Activated CD4-positive, alpha-beta memory T cell treated with anti-CD3 and anti-CD28 coated beads for 36 hours (primary cell): ENCODE results near the gene MET. TPM values are rescaled to one million over a fixed set of nuclear protein-coding genes. Genes with fewer than 3 reads are reported as not detected.

Experiments used
- CTCF ChIA-PET: fragments of 350-600 bp; sonication (Branson Sonifier 250); formaldehyde crosslinking; loops from one replicate; lab custom pipeline; 2021; ENCODE audit warnings: antibody characterized with exemption, inconsistent platforms; lab: Charles Lee
- POLR2A ChIA-PET: fragments of 350-600 bp; sonication (Branson Sonifier 250); formaldehyde crosslinking; loops from one replicate; lab custom pipeline; 2021; ENCODE audit warnings: antibody characterized with exemption; lab: Charles Lee
- DNase-seq: peaks from one replicate; pipeline ENCODE4 v3.0.0-alpha.2; 2020
- H3K27ac Mint-ChIP-seq: one replicate; pipeline ENCODE4 v1.8.0; 2021; ENCODE audit warnings: mixed read lengths
- H3K27me3 Mint-ChIP-seq: one replicate; pipeline ENCODE4 v1.8.0; 2021; ENCODE audit warnings: mixed read lengths
- H3K36me3 Mint-ChIP-seq: one replicate; pipeline ENCODE4 v1.8.0; 2021; ENCODE audit warnings: mixed read lengths
- H3K4me1 Mint-ChIP-seq: one replicate; pipeline ENCODE4 v1.8.0; 2021; ENCODE audit warnings: low read depth, mixed read lengths
- H3K4me3 Mint-ChIP-seq: one replicate; pipeline ENCODE4 v1.8.0; 2021; ENCODE audit warnings: mild to moderate bottlenecking, mixed read lengths
- H3K9me3 Mint-ChIP-seq: one replicate; pipeline ENCODE4 v1.8.0; 2021; ENCODE audit warnings: mixed read lengths
- intact Hi-C: fragments of 100-400 bp; cut with micrococcal nuclease; formaldehyde crosslinking; loops from one replicate; pipeline ENCODE4 v1.15.1; 2023
- total RNA-seq, 2 experiments: library from RNA; stranded (reverse); gene quantifications; one replicate each; pipeline ENCODE4 v1.2.3, GENCODE V29; 2021

Gene MET
- total RNA-seq, 2 experiments from 2014 or later, result 1.4 to 1.8 TPM

GRCh38 chr7:116670409-116671015, 1.5 kb upstream of the MET start:
- Mint-ChIP-seq H3K4me1 (peaks cover 8% of the 10 kb centered on the region), H3K36me3 (no peaks in the 10 kb centered on the region), H3K4me3 (no peak overlapping the region), H3K27ac (no peak overlapping the region), H3K27me3 (peaks cover 54% of the 10 kb centered on the region), H3K9me3 (no peaks in the 10 kb centered on the region)
- CTCF ChIA-PET, result interaction anchor here (1.5 kb wide), 3 partner anchors 79 to 138 kb away, joined by 6 to 7 read pairs (median 6); no protein-coding TSS in a partner anchor
- DNase-seq, result no peak
- intact Hi-C loops, result loop anchor here (5.0 kb wide), 1 partner anchor 78 kb away; no protein-coding TSS in a partner anchor
- POLR2A ChIA-PET, result no interaction called here

GRCh38 chr7:116671111-116671510, 885 bp upstream of the MET start:
- intact Hi-C loops, result loop anchor here (5.0 kb wide), 1 partner anchor 79 kb away; no protein-coding TSS in a partner anchor
- Mint-ChIP-seq H3K4me3 (peak overlapping the region; percentile 66), H3K9me3 (no peaks in the 10 kb centered on the region), H3K27ac (no peak overlapping the region), H3K27me3 (peaks cover 53% of the 10 kb centered on the region), H3K4me1 (peaks cover 8% of the 10 kb centered on the region), H3K36me3 (no peaks in the 10 kb centered on the region)
- no peak for DNase-seq
- ChIA-PET POLR2A (no interaction called here), CTCF (interaction anchor here (1.5 kb wide), 3 partner anchors 80 to 137 kb away, joined by 6 to 7 read pairs (median 6); no protein-coding TSS in a partner anchor)

DNA sequence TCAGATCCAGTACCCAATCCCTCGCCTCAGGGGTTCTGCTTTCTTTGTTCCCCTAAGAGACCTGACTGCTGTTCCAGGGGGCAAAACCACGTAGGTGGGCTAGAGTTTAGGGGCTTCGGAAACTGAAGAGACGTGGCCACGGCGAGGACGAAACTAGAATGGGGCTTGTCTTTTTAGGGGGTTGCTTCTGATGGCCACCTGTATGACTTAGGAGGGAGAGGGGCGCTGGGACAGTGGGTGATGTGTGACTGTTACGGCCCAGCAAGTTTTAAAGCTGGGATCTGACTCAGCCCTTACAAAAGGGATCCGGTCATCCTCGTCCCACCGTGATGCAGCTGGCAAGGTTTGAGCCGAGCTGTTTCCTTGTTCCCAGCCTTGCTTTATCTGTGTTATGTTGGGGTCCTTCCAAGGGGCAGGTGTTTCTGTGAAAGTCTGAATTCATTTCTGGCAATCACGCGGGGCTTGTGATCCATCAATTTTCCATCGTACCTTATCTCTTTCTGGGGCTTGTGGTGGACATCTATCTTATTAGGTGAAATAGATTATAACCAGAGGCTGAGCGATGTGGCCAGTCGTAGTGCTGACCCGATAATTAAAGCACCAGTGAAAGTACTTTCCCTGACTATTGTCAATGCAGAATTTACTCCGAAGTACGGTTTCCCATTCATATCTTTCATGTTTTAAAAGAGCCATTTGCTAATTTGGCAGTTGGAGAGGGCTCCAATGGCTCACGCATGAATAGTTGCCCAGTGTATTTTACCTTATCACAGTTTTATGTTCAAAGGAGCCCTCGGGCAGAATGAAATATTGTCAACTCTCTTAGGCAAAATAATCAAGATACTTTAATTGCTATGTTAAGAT, 830 bp downstream of the MET start:
- peak overlapping the region; percentile 11 for H3K4me3 Mint-ChIP-seq
- intact Hi-C loops, result loop anchor here (1.0 to 5.0 kb wide), 3 partner anchors 81 to 129 kb away; no protein-coding TSS in a partner anchor
- peaks cover 8% of the 10 kb centered on the region for H3K4me1 Mint-ChIP-seq
- POLR2A ChIA-PET, result no interaction called here
- no peaks in the 10 kb centered on the region for H3K36me3 Mint-ChIP-seq
- no peak for DNase-seq
- CTCF ChIA-PET, result interaction anchor here (1.3 kb wide), 1 partner anchor 137 kb away, joined by 3 read pairs; no protein-coding TSS in a partner anchor
- no peak overlapping the region for H3K27ac Mint-ChIP-seq
- H3K9me3 Mint-ChIP-seq, result no peaks in the 10 kb centered on the region
- H3K27me3 Mint-ChIP-seq, result peaks cover 61% of the 10 kb centered on the region

DNA sequence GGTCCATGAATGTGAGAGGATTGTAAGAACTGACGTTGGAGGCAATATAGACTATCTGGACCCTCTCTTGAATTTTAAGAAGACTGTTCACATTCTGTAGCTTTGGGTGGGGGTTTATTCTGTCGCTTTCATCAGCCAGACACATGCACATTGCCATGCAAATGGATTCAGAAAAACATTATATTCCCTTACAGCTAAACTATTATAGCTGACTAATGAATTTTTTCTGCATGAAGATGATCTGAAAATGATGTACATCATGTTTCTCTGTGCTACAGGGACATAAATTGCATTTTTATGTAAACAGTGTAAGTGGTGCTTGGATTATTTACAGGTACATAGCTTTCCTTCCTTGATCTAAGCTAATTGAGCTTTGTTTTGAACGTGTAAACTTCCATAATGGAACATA, 1.5 kb downstream of the MET start:
- ChIA-PET CTCF (no interaction called here), POLR2A (no interaction called here)
- H3K9me3 Mint-ChIP-seq, result no peaks in the 10 kb centered on the region
- H3K27me3 Mint-ChIP-seq, result peaks cover 60% of the 10 kb centered on the region
- no peak overlapping the region for H3K27ac Mint-ChIP-seq
- DNase-seq, result no peak
- H3K4me1 Mint-ChIP-seq, result peaks cover 8% of the 10 kb centered on the region
- no peak overlapping the region for H3K4me3 Mint-ChIP-seq
- H3K36me3 Mint-ChIP-seq, result no peaks in the 10 kb centered on the region
- intact Hi-C loops, result loop anchor here (5.0 kb wide), 1 partner anchor 81 kb away; no protein-coding TSS in a partner anchor

GRCh38 chr7:116674508-116675173, 2.6 kb downstream of the MET start:
- intact Hi-C loops, result loop anchor here (5.0 kb wide), 1 partner anchor 82 kb away; no protein-coding TSS in a partner anchor
- ChIA-PET CTCF (interaction anchor here (0.7 to 1.4 kb wide), 2 partner anchors 83 to 1889 kb away, joined by 3 to 4 read pairs; no protein-coding TSS in a partner anchor), POLR2A (no interaction called here)
- H3K4me3 Mint-ChIP-seq, result no peak overlapping the region
- H3K4me1 Mint-ChIP-seq, result peaks cover 11% of the 10 kb centered on the region
- H3K9me3 Mint-ChIP-seq, result no peaks in the 10 kb centered on the region
- H3K27me3 Mint-ChIP-seq, result peaks cover 51% of the 10 kb centered on the region
- no peaks in the 10 kb centered on the region for H3K36me3 Mint-ChIP-seq
- no peak overlapping the region for H3K27ac Mint-ChIP-seq
- DNase-seq, result no peak

GRCh38 chr7:116675812-116676355, 3.9 kb downstream of the MET start:
- peaks cover 11% of the 10 kb centered on the region for H3K4me1 Mint-ChIP-seq
- ChIA-PET POLR2A (interaction anchor here (0.7 kb wide), 1 partner anchor 189 kb away, joined by 3 read pairs; no protein-coding TSS in a partner anchor), CTCF (interaction anchor here (1.2 kb wide), 1 partner anchor 417 kb away, joined by 3 read pairs; no protein-coding TSS in a partner anchor)
- no peak overlapping the region for H3K4me3 Mint-ChIP-seq
- H3K9me3 Mint-ChIP-seq, result no peaks in the 10 kb centered on the region
- peaks cover 45% of the 10 kb centered on the region for H3K27me3 Mint-ChIP-seq
- no peak overlapping the region for H3K27ac Mint-ChIP-seq
- no peak for DNase-seq
- H3K36me3 Mint-ChIP-seq, result no peaks in the 10 kb centered on the region
- intact Hi-C loops, result no loop called here

DNA sequence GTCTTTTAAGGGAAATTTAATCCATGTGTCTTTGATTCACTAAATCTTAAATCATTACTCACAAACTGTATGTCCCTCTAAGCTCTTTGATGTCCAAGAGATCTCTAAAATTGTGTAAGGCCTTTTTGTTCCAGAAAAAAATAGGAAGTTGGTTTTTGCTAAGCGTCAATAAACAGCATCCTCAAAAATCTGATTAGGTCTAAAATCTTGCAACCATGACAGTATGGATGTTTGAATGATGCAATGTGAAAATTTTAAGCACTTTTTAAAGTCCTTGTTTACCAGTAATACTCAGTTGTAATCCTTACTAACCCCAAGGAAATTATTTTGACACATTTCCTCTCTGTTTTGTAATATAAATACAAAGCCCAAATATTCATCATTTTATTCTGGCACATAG, 6.8 kb downstream of the MET start:
- Mint-ChIP-seq H3K4me3 (no peak overlapping the region), H3K9me3 (no peaks in the 10 kb centered on the region), H3K27me3 (peaks cover 22% of the 10 kb centered on the region), H3K27ac (no peak overlapping the region), H3K4me1 (peaks cover 6% of the 10 kb centered on the region), H3K36me3 (no peaks in the 10 kb centered on the region)
- CTCF ChIA-PET, result no interaction called here
- intact Hi-C loops, result no loop called here
- no peak for DNase-seq
- POLR2A ChIA-PET, result no interaction called here

DNA sequence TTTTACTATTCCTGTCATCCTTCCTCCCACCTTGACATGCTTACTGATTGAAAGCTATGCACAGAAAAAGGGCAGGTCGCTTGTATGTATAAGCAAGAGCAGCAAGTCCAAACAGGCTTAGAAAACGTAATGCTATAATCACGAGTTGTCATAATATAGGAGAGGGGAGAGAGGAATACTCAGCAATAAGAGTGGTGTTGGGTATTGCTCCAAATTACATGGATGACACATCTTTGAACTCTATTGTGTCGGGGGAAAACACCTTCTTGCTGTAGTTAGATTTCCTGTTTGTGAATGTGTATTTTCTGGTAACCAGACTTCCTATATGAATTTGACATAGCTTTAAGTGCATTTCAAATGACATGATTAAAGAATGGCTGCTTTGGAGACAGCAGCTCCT, 7.5 kb downstream of the MET start:
- ChIA-PET POLR2A (no interaction called here), CTCF (no interaction called here)
- intact Hi-C loops, result no loop called here
- Mint-ChIP-seq H3K27me3 (peaks cover 22% of the 10 kb centered on the region), H3K9me3 (no peaks in the 10 kb centered on the region), H3K4me3 (no peak overlapping the region), H3K36me3 (no peaks in the 10 kb centered on the region), H3K27ac (no peak overlapping the region), H3K4me1 (peaks cover 5% of the 10 kb centered on the region)
- no peak for DNase-seq

- no peak for DNase-seq
- Mint-ChIP-seq H3K36me3 (no peaks in the 10 kb centered on the region), H3K27ac (no peak overlapping the region), H3K4me1 (peaks cover 2% of the 10 kb centered on the region), H3K4me3 (no peak overlapping the region), H3K27me3 (peaks cover 12% of the 10 kb centered on the region), H3K9me3 (no peaks in the 10 kb centered on the region)
- intact Hi-C loops, result no loop called here
- POLR2A ChIA-PET, result no interaction called here
- CTCF ChIA-PET, result no interaction called here
Measured at GRCh38 chr7:116683786-116684185, 11.8 kb downstream of the MET start.

DNA sequence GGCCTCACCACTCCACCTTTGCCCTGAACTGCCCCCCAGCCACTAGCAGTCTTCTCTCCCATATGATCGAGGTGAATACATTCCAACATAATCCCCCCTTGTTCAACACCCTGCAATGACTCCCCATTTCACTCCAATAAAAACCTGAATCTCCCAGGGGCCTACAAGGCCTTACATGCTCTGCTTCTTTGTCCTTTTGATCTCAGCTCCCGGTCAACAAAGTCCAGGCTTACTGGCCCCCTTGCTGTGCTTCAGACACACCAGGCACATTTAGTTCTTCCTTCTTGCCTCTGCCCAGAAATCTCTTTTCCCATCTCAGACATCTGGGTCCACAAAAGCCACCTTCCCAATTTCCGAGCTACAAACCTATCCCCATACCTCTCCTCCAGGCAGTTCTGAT, 14.0 kb downstream of the MET start:
- Mint-ChIP-seq H3K27me3 (peaks cover 11% of the 10 kb centered on the region), H3K4me1 (no peaks in the 10 kb centered on the region), H3K4me3 (no peak overlapping the region), H3K9me3 (no peaks in the 10 kb centered on the region), H3K36me3 (no peaks in the 10 kb centered on the region), H3K27ac (no peak overlapping the region)
- intact Hi-C loops, result no loop called here
- no peak for DNase-seq
- ChIA-PET CTCF (no interaction called here), POLR2A (no interaction called here)

DNA sequence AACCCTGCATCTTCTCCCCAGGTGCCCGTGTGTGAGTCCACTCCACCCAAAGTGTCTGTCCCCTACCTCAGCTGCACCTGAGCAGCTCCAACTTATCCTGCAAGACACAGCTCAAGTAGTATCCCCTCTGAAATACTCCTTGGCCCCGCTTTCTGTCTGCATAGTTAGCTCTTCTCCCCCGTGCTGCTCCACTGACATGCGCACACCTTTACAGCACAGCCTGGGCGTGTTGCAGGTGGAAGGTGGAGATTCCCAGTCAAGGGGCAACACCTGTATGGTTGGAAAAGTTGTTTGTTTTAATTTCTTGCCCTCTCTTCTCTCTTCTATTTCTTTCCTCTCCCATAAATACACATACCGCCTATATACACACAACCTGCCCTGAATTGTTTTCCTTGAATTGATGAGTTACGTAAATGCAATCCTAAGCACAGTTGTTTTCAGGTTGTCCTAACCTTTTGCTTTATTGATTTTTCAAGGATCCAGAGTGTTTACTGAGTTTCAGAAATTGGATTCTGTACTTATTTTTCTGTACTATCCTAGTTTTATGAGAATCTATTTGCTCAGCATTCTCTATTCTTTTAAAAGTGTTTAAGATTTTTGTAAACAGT, 14.9 kb downstream of the MET start:
- H3K4me1 Mint-ChIP-seq, result no peaks in the 10 kb centered on the region
- intact Hi-C loops, result no loop called here
- H3K36me3 Mint-ChIP-seq, result no peaks in the 10 kb centered on the region
- peaks cover 11% of the 10 kb centered on the region for H3K27me3 Mint-ChIP-seq
- no peak overlapping the region for H3K27ac Mint-ChIP-seq
- H3K9me3 Mint-ChIP-seq, result no peaks in the 10 kb centered on the region
- no peak overlapping the region for H3K4me3 Mint-ChIP-seq
- ChIA-PET POLR2A (no interaction called here), CTCF (no interaction called here)
- no peak for DNase-seq
